NCI-H1436 treated with DMSO at 0.1 percent for 48 hours (cell line): Measurements from ENCODE around the gene FBP2.

Experiments used
- DNase-seq: peaks from one replicate; lab custom pipeline; 2025; lab: John Stamatoyannopoulos, UW

Gene FBP2

GRCh38 chr9:94593459-94594345 is at the start of gene FBP2:
Gene FBP2, minus strand, starts transcription at chr9:94593824. Its CDS starts 98 bp downstream, at chr9:94593726.
- no peak for DNase-seq

- no peak for DNase-seq
Measured at GRCh38 chr9:94643176-94643575, 49.6 kb upstream of the FBP2 start.

GRCh38 chr9:94642501-94642900 is 48.9 kb upstream of the FBP2 start:
- DNase-seq = no peak

- no peak for DNase-seq
Measured at GRCh38 chr9:94639999-94640376, 46.4 kb upstream of the FBP2 start.

GRCh38 chr9:94639061-94639998 is 45.7 kb upstream of the FBP2 start, which contains the start of gene FBP1:
Gene FBP1, minus strand, starts transcription at chr9:94639518. Its CDS starts 208 bp downstream, at chr9:94639310.
- DNase-seq = no peak

GRCh38 chr9:94638335-94639060 is 44.9 kb upstream of the FBP2 start:
- DNase-seq = no peak

- no peak for DNase-seq
Measured at GRCh38 chr9:94632737-94633136, 39.1 kb upstream of the FBP2 start.

- no peak for DNase-seq
Measured at GRCh38 chr9:94631599-94631998, 38.0 kb upstream of the FBP2 start.

- DNase-seq = no peak
Measured at GRCh38 chr9:94630833-94631232, 37.2 kb upstream of the FBP2 start.

GRCh38 chr9:94630281-94630680 is 36.7 kb upstream of the FBP2 start:
- DNase-seq = no peak

- no peak for DNase-seq
Measured at GRCh38 chr9:94627287-94627686, 33.7 kb upstream of the FBP2 start.

- no peak for DNase-seq
Measured at GRCh38 chr9:94625835-94626234, 32.2 kb upstream of the FBP2 start.

- no peak for DNase-seq
Measured at GRCh38 chr9:94624629-94625028, 31.0 kb upstream of the FBP2 start.

- no peak for DNase-seq
Measured at GRCh38 chr9:94623253-94623652, 29.6 kb upstream of the FBP2 start.

- DNase-seq = no peak
Measured at GRCh38 chr9:94622087-94622800, 28.6 kb upstream of the FBP2 start.

- DNase-seq = no peak
Measured at GRCh38 chr9:94619026-94619425, 25.4 kb upstream of the FBP2 start.

- DNase-seq = no peak
Measured at GRCh38 chr9:94613003-94613402, 19.4 kb upstream of the FBP2 start.

GRCh38 chr9:94612071-94612470 is 18.4 kb upstream of the FBP2 start:
- no peak for DNase-seq

GRCh38 chr9:94611638-94612068 is 18.0 kb upstream of the FBP2 start:
- no peak for DNase-seq

GRCh38 chr9:94610181-94610606 is 16.6 kb upstream of the FBP2 start:
- DNase-seq = no peak

GRCh38 chr9:94607423-94607691 is 13.7 kb upstream of the FBP2 start:
- no peak for DNase-seq
